GM19372 (cell line): ENCODE results near the gene ARL5B.

Experiments
- ATAC-seq: cut with Tn5 transposase; IDR thresholded peaks from one replicate; pipeline ENCODE4 v1.9.1; 2021; ENCODE audit warnings: mild to moderate bottlenecking, low read depth, moderate library complexity; ENCODE audit not compliant: unreplicated experiment

ARL5B gene

GRCh38 chr10:18656724-18657123, 2.5 kb upstream of the ARL5B start:
- ATAC-seq = no peak

GRCh38 chr10:18658271-18659124, 733 bp upstream of the ARL5B start:
- no peak for ATAC-seq

- ATAC-seq = peak; percentile 18
Measured at GRCh38 chr10:18659819-18660535, 746 bp downstream of the ARL5B start.

GRCh38 chr10:18660816-18661431, 1.7 kb downstream of the ARL5B start:
- no peak for ATAC-seq

GRCh38 chr10:18664841-18665478, 5.7 kb downstream of the ARL5B start:
- no peak for ATAC-seq

- no peak for ATAC-seq
Measured at GRCh38 chr10:18665815-18666558, 6.8 kb downstream of the ARL5B start.

GRCh38 chr10:18666810-18667209, 7.6 kb downstream of the ARL5B start:
- ATAC-seq = no peak

- no peak for ATAC-seq
Measured at GRCh38 chr10:18668026-18668425, 8.8 kb downstream of the ARL5B start.

GRCh38 chr10:18675086-18675801, 16.0 kb downstream of the ARL5B start:
- ATAC-seq = no peak

- no peak for ATAC-seq
Measured at GRCh38 chr10:18680754-18681153, 21.5 kb downstream of the ARL5B start.

GRCh38 chr10:18681366-18681765, 22.1 kb downstream of the ARL5B start:
- no peak for ATAC-seq

GRCh38 chr10:18681971-18682411, 22.8 kb downstream of the ARL5B start:
- ATAC-seq = no peak

GRCh38 chr10:18683427-18683826, 24.2 kb downstream of the ARL5B start:
- ATAC-seq = no peak

GRCh38 chr10:18684416-18684815, 25.2 kb downstream of the ARL5B start:
- no peak for ATAC-seq

GRCh38 chr10:18684953-18685352, 25.7 kb downstream of the ARL5B start:
- ATAC-seq = no peak

GRCh38 chr10:18685555-18685954, 26.3 kb downstream of the ARL5B start:
- no peak for ATAC-seq

- no peak for ATAC-seq
Measured at GRCh38 chr10:18687195-18687594, 28.0 kb downstream of the ARL5B start.

GRCh38 chr10:18687706-18688105, 28.5 kb downstream of the ARL5B start:
- ATAC-seq = no peak

GRCh38 chr10:18689498-18689897, 30.3 kb downstream of the ARL5B start:
- ATAC-seq = no peak

GRCh38 chr10:18690541-18690940, 31.3 kb downstream of the ARL5B start:
- ATAC-seq = no peak
